GM18499 (cell line): ENCODE results near the gene SPACDR.

Experiments used
- ATAC-seq: cut with Tn5 transposase; IDR thresholded peaks from one replicate; pipeline ENCODE4 v1.9.1; 2021; ENCODE audit warnings: moderate number of reproducible peaks; ENCODE audit not compliant: insufficient read depth, unreplicated experiment

The SPACDR gene

DNA sequence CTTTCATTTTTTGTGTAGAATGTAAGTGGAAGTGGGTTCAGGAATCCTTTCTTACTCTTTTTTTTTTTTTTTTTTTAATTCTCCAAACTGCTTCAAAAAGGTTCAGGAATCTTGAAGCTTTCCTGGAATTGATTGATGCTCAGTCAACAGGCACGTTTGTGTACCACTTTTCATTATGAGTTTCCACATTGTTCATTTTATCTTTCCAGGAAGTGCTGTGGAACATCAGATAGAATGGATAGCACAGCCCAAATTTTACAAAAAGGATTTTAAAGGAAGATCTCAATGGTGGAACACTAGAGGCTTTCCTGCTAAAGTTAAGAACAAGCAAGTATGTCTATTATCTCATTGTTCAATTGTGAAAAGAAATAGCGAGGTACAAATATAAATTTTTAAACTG is 25.9 kb downstream of the SPACDR start:
- no peak for ATAC-seq

DNA sequence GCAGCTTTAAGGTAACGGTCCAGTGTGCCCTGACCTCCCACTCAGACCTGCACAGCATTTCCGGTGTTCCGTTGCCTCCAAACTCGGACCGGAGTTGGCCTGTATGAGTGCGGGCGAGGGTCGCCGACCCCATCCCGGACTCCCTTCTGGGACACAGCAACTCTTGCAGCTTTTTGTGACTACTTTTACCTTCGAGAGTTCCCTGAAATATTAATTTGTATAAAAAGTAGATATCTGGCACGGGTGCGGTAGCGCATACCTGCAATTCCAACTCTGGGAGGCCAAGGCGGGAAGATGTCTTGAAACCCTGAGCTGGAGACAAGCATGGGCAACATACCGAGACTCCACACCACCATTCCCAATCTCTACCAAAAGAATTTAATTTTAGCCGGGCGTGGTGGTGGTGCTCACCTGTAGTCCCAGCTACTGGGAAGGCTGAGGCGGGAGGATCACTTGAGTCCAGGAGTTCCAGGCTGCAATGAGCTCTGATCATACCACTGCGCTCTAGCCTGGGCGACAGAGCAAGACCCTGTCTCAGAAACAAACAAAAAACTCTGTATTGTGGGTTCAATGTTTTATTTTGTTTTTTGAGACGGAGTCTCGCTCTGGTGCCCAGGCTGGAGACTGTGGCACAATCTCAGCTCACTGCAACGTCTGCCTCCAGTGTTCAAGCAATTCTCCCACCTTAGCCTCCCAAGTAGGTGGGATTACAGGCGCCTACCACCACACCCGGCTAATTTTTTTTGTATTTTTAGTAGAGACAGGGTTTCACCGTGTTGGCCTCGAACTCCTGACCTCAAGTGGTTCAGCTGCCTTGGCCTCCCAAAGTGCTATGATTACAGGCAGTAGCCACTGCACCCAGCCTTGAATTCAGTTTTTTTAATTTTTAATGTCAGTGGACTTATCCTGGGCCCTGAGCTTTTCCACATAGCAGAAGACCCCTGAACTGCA is 26.6 kb downstream of the SPACDR start:
- no peak for ATAC-seq

DNA sequence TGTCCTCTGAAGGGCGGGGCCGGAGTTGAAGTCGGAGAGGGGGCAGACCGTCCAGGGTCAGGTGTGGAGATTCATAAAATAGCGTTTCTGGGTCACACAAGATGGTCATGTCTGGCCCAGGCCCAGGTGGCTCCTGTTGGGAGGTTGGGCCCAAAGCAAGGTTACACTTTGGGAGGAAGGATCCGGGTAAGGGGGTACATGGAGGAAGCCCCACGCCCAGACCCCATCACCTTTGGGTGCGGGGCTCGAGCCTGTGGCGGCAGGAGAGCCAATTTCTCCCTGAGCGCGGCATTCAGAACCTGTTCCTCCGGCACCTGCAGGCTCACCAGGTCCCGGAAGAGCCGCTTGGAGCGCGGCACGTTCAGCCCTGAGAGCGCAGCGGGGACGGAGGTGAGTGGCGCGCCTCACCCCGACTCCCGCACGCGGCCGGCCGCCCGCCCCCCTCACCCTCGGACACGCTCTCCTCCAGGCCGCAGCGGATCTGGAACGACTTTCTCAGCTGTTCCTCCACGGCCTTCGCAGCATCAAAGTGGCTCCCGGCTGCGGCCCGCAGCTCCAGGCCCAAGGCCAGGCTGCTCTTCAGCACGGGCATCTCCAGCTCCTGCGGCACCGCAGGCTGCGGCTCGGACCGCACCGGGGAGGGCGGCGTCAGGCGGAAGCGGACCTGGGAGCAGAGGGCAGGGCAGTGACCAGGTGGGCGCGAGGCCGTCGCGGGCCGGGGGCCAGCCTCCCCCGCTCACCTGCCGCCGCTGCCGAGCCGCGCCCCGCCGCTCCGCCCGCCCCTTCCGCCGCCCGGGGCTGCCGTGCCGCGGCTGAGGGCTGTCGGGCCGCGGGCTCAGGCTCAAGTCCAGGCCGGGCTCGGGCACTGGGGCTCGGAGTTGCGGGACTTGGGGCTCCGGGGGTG is 28.4 kb downstream of the SPACDR start:
- peak; percentile 10 for ATAC-seq

DNA sequence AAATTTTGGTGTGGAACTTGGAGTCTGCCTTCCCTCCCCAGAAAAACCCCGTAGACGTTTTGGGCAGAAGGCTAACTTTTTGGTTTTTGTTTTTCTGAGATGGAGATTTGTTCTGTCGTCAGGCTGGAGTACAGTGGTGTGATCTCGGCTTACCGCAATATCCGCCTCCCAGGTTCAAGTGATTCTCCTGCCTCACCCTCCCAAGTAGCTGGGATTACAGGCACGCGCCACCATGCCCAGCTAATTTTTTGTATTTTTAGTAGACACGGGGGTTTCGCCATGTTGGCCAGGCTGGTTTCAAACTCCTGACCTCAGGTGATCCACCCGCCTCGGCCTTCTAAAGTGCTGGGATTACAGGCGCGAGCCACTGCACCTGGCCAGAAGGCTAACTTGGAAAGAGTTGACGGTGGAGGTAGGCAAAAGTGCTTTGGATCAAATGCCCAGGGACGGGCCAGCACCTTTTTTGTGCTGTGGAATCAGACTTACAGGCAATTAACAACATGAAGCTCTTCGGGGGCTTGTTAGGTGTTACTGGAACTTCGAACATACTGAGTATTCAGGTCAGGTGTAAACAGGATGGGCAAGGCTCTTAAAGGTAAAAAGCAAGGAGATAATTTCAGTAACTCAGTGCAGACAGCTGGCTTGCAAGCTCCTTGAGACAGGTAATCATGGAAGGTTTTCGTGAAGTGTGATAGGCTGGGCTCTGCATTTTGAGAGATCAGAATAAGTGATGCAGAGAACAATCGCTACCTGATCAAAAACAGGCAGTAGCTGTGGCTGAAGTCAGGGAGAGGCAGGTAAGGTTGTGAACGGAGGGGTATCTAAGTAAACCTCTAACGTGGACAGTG is 29.5 kb downstream of the SPACDR start:
- no peak for ATAC-seq

DNA sequence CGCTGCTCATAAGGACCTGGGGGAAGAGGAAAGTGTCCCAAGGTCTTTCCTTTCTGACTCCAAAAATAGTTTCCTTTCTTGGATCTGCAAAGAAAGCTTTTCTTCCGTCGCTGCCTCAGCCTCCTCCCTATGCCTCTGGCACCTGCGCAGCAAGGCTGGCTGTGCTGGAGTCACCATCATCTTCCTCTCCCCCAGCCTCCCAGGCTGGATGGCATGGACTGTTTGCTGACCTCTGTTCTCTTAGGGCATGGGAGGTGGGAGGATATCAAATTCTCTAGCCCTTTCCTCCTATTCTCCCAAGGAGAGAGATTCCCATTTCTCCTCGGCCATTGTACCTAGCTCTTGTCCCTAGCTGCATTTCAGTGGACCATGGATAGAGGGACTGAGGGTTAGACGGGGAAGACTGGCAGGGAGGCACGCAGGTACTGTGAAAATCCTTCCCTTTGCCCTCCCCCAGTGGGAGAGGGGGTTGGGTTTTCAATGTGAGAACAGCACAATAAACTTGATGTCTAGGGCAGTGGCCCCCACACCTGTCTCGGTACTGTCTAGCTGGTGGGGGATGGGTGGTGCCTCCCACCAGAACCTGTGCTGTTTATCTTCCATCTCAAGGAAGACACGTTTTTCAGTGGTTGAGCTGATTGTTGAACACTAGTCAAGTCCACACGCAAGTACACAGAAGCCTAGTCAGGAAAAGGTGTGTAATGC is 30.3 kb downstream of the SPACDR start:
- no peak for ATAC-seq

DNA sequence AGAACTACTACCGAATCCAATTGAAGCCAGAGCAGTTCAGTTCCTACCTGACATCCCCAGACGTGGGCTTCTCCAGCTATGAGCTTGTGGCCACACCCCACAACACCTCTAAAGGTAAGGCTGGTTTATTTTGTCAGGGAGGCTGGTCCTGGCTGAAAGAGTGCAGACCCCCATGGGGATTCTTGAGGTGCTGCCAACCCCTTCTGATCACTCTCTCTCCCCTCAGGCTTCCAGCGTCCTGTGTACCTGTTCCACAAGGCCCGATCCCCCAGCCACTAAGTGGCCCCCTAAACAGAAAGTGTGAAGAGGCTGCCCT is 30.8 kb downstream of the SPACDR start:
- no peak for ATAC-seq

DNA sequence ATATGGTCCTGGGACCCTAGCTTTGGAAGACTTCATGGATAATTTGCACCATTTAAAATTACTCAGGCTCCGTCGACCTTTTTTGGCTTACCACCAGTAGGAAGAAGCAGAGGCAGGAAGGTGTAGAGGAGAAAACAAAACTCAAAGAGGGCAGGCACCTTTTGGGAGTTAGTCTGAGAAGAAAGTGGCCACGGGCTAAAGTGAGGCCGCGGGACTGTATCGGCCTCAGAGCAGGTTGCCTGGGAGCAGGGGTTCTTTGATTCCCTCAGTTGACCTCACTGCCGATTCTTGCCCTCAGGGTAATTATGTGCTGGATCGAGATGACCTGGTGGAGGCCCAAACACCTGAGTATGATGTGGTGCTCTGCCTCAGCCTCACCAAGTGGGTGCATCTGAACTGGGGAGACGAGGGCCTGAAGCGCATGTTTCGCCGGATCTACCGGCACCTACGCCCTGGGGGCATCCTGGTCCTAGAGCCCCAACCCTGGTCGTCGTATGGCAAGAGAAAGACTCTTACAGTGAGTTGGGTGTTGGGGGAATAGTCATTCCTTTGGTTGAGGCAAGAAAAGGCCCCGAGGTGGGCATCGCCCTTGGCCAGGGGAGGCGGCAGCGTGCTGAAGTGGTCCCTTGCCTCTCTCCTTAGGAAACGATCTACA is 31.3 kb downstream of the SPACDR start:
- ATAC-seq, result no peak

DNA sequence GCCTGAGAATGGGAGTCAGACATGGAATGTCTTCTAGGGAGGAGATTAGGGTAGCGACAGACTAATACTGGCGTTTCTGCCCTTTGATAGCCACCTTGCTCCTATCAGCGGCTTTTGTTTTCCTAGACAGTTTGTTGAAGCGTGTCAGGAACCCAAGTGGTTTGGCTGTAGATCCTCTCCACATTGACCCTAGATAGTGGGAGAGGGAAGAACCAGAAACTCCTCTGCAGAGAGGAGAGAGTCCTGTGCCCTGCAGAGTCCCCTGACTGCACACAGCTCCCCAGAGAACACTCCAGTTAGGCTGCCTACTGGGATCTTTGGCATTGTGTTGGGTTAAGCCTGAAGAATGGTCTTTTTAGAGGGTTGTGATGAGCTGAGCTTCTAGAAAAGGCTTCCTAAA is 32.0 kb downstream of the SPACDR start:
- no peak for ATAC-seq

DNA sequence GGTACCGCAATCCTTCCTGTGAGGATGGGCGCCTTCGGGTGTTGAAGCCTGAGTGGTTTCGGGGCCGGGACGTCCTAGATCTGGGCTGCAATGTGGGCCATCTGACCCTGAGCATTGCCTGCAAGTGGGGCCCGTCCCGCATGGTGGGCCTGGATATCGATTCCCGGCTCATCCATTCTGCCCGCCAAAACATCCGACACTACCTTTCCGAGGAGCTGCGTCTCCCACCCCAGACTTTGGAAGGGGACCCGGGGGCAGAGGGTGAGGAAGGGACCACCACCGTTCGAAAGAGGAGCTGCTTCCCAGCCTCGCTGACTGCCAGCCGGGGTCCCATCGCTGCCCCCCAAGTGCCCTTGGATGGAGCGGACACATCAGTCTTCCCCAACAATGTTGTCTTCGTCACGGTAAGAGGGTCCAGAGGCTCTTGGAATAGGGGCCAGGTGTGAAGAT is 32.7 kb downstream of the SPACDR start:
- no peak for ATAC-seq

DNA sequence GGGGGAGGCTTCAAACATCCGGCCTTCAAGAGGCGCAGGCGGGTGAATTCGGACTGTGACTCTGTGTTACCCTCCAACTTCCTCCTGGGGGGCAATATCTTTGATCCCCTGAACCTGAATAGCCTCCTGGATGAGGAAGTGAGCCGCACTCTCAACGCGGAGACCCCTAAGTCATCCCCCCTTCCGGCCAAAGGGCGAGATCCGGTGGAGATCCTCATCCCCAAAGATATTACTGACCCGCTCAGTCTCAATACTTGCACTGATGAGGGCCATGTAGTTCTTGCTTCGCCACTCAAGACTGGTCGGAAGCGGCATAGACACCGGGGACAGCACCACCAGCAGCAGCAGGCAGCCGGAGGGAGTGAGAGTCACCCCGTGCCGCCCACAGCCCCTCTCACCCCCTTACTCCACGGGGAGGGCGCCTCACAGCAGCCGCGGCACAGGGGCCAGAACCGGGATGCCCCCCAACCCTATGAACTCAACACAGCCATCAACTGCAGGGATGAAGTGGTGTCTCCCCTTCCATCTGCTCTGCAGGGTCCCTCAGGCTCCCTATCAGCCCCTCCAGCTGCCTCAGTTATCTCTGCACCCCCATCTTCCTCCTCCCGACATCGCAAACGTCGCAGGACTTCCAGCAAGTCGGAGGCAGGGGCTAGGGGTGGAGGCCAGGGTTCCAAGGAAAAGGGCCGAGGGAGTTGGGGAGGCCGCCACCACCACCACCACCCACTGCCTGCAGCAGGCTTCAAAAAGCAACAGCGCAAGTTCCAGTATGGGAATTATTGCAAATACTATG is 33.4 kb downstream of the SPACDR start:
- ATAC-seq, result no peak

DNA sequence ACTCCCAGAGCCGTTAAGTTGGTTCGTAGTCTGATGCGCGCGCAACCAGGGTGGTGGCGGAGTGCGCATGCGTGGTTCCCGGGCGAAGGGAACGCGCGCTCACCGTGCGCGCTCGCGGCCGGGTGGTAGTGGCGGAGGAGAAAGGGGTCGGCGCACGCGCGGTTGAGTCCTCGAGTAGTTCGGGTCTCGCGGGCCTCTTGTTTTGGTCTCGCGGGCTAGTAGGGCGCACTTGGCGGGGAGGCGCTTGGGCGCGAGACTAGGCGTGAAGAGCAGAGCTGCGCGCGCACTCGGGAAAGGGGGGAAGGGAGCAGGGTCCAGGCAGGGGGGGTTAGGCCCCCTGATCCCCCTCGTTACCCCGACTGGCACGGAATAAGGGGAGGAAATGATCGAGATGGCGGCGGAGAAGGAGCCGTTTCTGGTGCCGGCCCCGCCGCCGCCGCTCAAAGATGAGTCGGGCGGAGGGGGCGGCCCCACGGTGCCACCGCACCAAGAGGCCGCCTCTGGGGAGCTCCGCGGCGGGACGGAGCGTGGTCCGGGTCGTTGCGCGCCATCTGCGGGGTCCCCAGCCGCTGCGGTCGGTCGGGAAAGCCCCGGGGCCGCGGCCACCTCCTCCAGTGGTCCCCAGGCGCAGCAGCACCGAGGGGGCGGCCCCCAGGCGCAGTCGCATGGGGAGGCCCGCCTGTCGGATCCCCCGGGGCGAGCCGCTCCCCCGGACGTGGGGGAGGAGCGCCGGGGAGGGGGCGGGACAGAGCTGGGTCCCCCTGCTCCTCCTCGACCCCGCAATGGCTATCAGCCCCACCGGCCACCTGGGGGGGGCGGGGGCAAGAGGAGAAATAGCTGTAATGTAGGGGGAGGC is 34.2 kb downstream of the SPACDR start, which contains the start of gene MEPCE:
MEPCE (plus strand) TSS at position 195 of the 856 bp plus-strand sequence; CDS start at position 383, 188 bp downstream.
- peak; percentile 7 for ATAC-seq

DNA sequence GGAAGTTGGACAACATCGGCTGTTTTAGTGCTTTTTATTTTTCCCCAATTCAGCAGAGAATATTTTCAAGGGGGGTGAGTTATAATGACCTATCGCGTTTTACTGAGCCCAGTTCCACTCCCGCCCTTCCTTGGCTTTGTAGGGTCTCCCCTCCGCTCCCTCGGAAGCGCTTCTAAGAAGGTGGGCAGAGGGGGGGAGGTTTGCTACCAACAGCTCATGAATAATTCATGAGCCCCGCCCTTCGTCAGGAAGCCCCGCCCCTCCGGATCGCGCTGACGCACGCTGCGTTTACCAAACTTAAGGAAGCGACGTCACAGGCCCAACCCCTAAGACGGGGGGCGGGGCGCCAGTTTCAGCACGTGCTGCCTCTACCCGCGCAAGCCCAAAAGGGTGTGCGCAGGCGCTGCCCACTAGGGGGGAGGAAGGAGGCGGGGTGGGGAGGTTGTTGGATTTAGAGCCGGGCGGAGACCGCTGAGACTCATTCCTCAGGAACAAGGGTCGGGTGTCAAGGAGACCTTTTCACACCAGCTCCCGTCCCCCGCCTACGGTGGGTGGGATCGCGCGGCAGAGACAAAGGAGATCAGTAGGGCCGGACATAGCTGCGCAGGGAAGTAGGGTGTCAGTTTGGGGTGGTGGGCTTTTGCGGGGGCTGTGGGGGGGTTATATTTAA is 35.0 kb downstream of the SPACDR start:
- ATAC-seq, result peak; percentile 35

DNA sequence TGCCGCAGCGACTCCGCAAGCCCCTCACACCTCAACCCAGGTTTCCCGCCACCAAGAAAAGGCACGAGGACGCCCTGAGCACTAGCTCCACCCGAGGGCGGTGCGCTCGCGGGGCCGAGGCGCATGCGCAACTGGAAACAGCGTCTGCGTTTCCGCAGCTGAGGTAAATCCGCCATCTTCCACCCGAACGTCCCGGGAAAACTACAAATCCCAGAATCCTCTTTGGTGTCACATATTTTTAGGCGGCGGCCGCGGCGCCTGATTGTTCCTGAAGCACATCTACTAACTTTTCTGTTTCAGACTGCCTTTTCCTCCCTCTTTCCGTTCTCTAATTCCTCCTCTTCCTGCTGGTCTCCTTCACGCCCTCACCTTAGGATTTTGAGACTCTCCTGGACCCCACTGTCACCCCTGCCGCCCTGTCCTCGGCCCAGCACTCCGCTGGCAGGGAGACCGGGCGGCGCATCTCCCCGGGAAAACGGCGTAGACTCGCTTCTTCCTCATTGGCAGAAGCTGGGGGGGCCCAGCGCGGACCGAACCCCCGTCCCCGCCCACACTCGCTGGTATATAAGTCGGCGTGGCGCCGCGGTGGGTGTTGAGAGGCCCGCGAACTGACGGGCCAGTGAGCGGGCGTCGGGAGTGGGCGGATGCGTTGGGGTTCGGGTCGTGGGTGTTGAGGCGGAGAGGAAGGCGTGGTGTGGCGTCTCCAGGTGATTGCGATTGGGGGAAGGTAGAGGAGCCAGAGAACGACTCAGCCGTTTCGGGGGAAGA is 35.7 kb downstream of the SPACDR start, which contains the start of gene ZCWPW1:
ZCWPW1 (minus strand) TSS at position 505 of the 768 bp plus-strand sequence. CDS start 8,054 bp downstream, outside the sequence.
- ATAC-seq, result peak; percentile 27

DNA sequence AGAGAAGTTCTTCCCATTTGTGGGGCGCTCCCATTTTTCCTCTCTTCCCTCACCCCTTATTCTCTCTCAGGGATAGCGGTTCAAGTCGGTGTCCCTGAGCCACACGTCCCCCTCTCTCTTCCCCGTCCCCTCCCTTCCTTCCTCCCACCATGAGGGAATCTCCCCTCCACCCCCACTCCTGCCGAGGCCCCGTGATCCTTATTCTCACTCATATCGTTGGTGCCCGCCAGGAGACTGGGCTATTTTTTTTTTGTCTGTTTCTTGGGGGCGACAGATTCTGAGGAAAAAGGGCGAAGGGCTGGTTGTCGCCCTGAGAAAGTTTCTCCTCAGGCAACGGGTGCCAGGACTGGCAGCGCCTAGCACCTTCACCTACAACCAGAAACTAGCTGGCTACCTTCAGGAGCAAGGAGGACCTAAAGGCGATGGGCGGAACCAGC is 36.3 kb downstream of the SPACDR start:
- ATAC-seq, result no peak

DNA sequence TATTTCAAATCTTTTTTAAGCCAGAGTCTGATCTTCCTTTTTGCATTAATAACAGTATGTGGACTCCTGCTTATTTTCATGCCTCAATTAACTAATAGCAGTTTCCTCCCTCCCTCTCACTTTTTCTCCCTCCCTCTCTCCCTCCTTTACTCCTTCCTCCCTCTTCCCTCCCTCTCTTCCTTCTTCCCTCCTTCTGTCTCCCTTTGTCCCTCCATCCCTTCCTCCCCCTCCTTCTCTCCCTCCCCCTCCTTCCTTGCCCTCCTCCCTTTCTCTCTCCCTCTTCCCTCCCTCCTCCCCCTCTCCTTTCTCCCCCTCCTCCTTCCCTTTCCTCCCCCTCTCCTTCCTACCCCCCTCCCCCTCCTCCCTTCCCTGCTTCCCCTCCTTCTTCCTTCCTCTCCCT is 37.5 kb downstream of the SPACDR start:
- no peak for ATAC-seq

DNA sequence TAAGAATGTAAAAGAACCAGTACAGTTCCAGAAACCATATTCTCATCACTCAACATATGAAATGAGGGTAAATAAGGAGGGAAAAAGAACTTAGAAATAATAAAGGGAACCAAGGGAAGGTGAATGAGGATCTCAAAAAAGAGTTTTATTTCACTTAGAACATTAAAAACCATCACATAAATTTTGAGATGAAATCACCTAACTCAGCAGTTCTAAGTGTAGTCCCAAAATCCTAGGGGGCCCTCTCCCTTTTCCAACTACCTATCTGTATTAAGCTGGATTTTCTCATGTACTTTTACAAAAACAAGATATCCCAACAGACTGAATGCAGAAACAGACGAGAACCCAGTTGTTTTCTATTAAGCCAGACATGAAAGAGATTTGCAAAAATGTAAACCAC is 38.7 kb downstream of the SPACDR start:
- ATAC-seq, result no peak
